Measurements from ENCODE around the gene KCTD16. TPM values are rescaled to one million over a fixed set of nuclear protein-coding genes. Genes with fewer than 3 reads are reported as not detected.

KCTD16 gene
- total RNA-seq, 6 donors from 2014 or later, result under 0.01 to 1.7 (median 0.27) TPM

DNA sequence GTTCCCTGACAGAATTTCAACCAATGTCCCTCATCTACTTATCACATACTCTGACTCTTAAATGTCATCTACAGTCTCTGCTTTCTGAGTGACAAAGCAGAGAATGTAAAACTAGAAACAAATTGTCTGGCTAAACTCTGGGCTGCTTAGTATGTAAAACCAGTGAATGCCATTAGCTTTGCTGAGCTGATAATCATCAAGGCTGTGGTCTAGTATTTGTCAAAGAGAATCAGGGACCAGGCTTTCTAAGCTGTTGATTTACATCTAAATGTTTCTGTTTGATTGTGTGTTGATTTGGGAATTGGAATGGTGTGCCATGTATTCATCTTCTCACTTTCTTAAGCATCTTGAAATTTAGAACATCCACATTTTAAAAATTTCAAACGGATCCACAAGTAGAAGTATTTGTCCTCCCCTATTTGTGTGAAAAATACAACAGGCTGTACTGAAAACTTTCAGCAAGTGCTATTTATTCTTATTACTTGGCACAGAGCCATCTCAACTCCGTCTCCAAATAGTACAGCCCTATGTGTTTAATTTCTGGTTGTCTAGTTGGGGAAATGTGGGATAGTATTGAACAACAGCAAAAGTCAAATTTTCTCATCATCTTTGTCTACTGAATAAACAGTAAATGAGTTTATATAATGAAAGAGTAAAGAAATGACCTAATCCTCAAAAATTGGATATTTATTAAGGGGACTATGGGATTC, 251.5 kb downstream of the KCTD16 start:
- no peak for DNase-seq
- WGBS, 2 donors, result 51 to 60% methylated on average over 2 of the region's 2 CpGs

DNA sequence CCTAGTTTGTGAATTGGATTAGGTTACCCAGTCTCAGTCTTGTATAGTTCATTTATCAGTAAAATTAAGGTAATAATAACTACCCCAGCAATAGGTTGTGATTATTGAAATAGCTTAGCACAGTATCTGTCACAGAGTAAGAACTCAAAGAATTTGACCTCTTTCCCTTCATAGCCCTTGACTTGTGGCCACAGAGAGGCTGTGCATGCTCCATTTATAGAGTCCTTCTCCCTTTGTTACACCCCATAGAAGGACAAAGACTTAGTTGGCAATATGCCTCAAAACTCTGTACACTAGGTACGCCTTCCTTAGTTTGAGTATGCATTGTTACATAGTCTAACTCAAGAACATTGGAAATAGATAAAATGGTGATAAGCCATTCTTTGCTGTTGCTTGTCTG, 257.2 kb downstream of the KCTD16 start:
- ATAC-seq (ENCODE audit: low FRiP score in 2 of 2), result no peak
- WGBS, 2 donors, result 76 to 84% methylated on average over 1 of the region's 1 CpG

More for the DNA sequence above, 251.5 kb downstream of the KCTD16 start:
- Histone ChIP-seq H3K27ac (no peak overlapping the region), H3K27me3 (no peaks in the 10 kb centered on the region), H3K36me3 (no peaks in the 10 kb centered on the region), H3K4me3 (no peak overlapping the region), H3K9me3 (no peaks in the 10 kb centered on the region), H3K4me1 (no peaks in the 10 kb centered on the region)
- ATAC-seq (ENCODE audit: low FRiP score in 2 of 2), result no peak
- TF ChIP-seq, protein P1, sequence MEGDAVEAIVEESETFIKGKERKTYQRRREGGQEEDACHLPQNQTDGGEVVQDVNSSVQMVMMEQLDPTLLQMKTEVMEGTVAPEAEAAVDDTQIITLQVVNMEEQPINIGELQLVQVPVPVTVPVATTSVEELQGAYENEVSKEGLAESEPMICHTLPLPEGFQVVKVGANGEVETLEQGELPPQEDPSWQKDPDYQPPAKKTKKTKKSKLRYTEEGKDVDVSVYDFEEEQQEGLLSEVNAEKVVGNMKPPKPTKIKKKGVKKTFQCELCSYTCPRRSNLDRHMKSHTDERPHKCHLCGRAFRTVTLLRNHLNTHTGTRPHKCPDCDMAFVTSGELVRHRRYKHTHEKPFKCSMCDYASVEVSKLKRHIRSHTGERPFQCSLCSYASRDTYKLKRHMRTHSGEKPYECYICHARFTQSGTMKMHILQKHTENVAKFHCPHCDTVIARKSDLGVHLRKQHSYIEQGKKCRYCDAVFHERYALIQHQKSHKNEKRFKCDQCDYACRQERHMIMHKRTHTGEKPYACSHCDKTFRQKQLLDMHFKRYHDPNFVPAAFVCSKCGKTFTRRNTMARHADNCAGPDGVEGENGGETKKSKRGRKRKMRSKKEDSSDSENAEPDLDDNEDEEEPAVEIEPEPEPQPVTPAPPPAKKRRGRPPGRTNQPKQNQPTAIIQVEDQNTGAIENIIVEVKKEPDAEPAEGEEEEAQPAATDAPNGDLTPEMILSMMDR (IDR thresholded peaks at IDR 0.05), result no peak
- TF ChIP-seq EP300 (IDR thresholded peaks at IDR 0.05) (no peak), POLR2A (IDR thresholded peaks at IDR 0.05) (no peak), POLR2AphosphoS5 (IDR thresholded peaks at IDR 0.05) (no peak)

DNA sequence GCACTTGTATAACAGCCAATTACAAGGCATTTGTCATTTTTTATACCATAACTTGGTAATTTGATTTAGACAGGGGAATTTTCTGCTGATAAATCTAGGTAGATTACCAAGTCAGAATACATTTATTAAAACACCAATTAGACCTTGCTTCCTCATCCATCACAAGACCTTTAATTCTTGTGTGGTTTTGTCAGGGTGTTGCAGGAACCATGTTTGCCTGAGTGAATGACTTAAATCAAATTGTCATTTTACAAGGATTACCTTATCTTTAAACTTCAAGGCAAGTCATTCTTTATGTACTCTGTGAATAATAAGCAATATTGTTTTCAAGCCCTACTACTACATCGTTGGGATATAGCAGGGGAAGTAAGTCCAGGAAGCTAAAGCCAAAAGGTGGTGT, 257.7 kb downstream of the KCTD16 start:
- DNase-seq (no peak), ATAC-seq (ENCODE audit: low FRiP score in 2 of 2) (no peak)
- Histone ChIP-seq H3K9me3 (no peaks in the 10 kb centered on the region), H3K27ac (no peak overlapping the region), H3K4me1 (no peaks in the 10 kb centered on the region), H3K4me3 (no peak overlapping the region), H3K36me3 (no peaks in the 10 kb centered on the region), H3K27me3 (no peaks in the 10 kb centered on the region)
- TF ChIP-seq POLR2A (IDR thresholded peaks at IDR 0.05), result no peak
- TF ChIP-seq, protein P1 (IDR thresholded peaks at IDR 0.05), result no peak
- no peak for TF ChIP-seq POLR2AphosphoS5 (IDR thresholded peaks at IDR 0.05)
- no peak for TF ChIP-seq EP300 (IDR thresholded peaks at IDR 0.05)
- WGBS, 2 donors, result 15 to 21% methylated on average over 1 of the region's 1 CpG

More for the DNA sequence above, 257.2 kb downstream of the KCTD16 start:
- no peak for DNase-seq
- TF ChIP-seq POLR2AphosphoS5 (IDR thresholded peaks at IDR 0.05), result no peak
- TF ChIP-seq, protein P1 (IDR thresholded peaks at IDR 0.05), result no peak
- TF ChIP-seq EP300 (IDR thresholded peaks at IDR 0.05), result no peak
- TF ChIP-seq POLR2A (IDR thresholded peaks at IDR 0.05), result no peak
- H3K4me3 ChIP-seq, result no peak overlapping the region
- no peaks in the 10 kb centered on the region for H3K27me3 ChIP-seq
- no peaks in the 10 kb centered on the region for H3K4me1 ChIP-seq
- no peak overlapping the region for H3K27ac ChIP-seq
- H3K36me3 ChIP-seq, result no peaks in the 10 kb centered on the region
- H3K9me3 ChIP-seq, result no peaks in the 10 kb centered on the region

DNA sequence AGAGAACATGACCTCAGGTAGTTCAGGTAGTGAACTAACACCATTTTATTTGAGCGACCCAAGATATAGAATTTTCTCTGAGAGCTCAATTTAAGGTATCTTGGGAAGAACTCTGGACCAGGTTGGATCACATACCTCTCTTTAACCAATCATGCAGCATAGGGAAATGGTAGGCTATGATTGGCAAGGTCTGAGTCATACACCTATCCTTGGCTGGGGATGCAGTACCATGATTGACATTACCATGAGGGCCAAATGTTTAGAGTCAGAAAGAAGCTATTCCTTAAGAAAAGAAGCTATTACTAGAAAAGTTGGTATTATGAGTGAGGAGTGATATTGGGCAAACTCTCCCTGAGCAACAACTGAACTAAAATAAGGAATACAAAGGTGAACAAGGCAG, 258.7 kb downstream of the KCTD16 start:
- 78 to 91% methylated on average over 1 of the region's 1 CpG for WGBS, 2 donors
- TF ChIP-seq POLR2A (IDR thresholded peaks at IDR 0.05), result no peak
- TF ChIP-seq, protein P1 (IDR thresholded peaks at IDR 0.05), result no peak
- no peak for TF ChIP-seq POLR2AphosphoS5 (IDR thresholded peaks at IDR 0.05)
- TF ChIP-seq EP300 (IDR thresholded peaks at IDR 0.05), result no peak
- Histone ChIP-seq H3K36me3 (no peaks in the 10 kb centered on the region), H3K4me1 (no peaks in the 10 kb centered on the region), H3K27me3 (no peaks in the 10 kb centered on the region), H3K4me3 (no peak overlapping the region), H3K9me3 (no peaks in the 10 kb centered on the region), H3K27ac (no peak overlapping the region)
- DNase-seq (no peak), ATAC-seq (ENCODE audit: low FRiP score in 2 of 2) (no peak)

DNA sequence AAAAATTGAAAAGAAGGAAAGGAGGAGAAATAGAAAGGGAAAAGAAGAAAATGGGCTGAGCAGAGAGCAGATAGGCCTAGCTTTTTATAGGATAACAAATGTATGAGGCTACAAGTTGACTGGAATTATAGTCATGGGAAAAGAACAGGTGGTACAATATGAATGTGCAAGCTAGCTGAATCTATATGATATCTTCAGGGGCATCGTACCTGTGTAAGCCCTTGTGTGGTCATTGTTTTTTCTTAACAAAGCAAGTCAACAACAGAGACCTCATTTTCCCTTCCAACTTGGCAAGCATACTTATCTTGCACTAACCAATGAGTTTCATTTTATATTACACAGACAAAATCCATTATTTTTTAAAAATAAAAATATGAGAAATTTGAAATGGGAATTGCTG, 259.2 kb downstream of the KCTD16 start:
- H3K27me3 ChIP-seq, result no peaks in the 10 kb centered on the region
- no peaks in the 10 kb centered on the region for H3K4me1 ChIP-seq
- H3K36me3 ChIP-seq, result no peaks in the 10 kb centered on the region
- H3K27ac ChIP-seq, result no peak overlapping the region
- no peak for DNase-seq
- no peaks in the 10 kb centered on the region for H3K9me3 ChIP-seq
- no peak for TF ChIP-seq POLR2A (IDR thresholded peaks at IDR 0.05)
- no peak for TF ChIP-seq EP300 (IDR thresholded peaks at IDR 0.05)
- WGBS, 2 donors, result 87 to 100% methylated on average over 1 of the region's 1 CpG
- no peak overlapping the region for H3K4me3 ChIP-seq
- ATAC-seq (ENCODE audit: low FRiP score in 2 of 2), result no peak

Measured in upper lobe of left lung (tissue), 6 donors.